8988T (cell line): ENCODE results near the gene KCNAB2.
"Not testable (repeated sequence)": the region's sequence is repeated elsewhere in the genome, so short reads cannot be mapped to it uniquely, and the experiment has no call there.

Experiments
- DNase-seq: peaks from one replicate; pipeline ENCODE4 v3.0.0; 2011

Gene KCNAB2

DNA sequence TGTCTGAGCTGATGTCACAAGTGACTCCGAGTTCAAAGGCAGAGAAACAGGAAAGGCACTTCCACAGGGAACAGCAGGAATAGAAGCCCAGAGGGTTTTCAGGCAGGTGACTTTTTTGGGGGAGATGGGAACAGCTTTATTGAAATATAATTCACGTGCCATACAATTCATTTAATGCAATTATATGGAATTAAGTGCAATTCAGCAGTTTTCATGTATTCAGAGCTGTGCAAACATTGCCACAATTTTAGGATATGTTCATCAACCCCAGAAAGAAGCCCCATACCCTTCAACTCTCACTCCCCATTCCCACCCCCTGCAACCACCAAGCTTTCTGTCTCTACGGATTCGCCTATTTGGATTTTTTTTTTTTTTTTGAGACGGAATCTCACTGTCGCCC lies 17.0 kb downstream of the KCNAB2 start:
- no peak for DNase-seq

DNA sequence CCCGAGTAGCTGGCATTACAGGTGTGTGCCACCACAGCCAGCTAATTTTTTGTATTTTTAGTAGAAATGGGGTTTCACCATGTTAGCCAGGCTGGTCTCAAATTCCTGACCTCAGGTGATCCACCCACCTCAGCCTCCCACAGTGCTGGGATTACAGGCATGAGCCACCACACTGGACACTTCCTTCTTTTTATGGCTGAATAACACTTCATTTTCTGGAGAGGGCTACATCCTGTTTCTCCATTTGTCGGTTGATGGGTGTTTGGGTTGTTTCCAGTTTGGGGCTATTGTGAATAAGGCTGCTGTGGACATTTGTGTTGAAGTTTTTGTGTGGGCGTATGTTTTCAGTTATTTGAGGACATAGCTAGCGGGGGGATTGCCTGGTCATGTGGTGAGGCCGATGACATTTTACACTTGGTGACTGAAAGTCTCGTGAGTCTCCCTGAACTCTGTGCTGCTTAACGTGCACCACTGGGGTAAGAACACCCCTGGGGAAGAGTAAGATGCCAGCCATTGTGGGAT lies 17.9 kb downstream of the KCNAB2 start:
- not testable (repeated sequence) for DNase-seq

DNA sequence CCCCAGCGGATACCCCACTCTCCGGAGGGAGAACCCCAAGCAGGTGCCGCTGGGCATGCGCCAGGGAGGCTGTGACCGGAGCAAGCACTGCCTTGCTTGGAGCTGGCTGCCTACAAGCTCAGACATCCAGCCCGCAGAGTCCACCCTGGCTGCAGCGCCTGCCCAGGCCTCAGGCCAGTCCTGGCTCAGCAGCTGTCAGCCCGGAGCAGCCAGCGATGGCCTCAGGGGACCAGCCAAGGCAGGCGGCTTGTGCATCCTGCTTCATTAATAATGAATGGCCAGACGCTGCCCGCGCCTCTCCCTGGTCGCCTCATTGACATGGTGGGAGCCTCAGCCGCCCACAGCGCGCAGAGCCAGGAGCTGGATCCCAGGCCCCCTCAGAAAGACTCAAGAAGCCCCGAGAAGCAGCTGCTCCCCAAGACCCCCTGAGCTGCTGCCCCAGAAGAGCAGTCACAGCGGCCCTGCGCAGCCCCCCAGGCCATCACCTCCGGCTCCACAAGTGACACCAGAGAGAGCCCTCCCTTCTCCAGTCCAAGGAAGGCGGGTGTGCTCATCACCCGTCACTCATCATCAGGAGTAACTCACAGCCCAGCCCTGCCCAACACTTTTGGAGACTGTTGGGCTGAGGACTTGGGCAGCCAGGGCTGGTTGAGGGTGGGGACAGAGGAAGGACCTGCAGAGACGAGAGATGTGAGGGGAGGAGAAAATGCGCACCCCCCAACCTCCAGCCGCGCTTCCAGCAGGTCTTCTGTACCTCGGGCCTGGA lies 19.6 kb downstream of the KCNAB2 start:
- no peak for DNase-seq

DNA sequence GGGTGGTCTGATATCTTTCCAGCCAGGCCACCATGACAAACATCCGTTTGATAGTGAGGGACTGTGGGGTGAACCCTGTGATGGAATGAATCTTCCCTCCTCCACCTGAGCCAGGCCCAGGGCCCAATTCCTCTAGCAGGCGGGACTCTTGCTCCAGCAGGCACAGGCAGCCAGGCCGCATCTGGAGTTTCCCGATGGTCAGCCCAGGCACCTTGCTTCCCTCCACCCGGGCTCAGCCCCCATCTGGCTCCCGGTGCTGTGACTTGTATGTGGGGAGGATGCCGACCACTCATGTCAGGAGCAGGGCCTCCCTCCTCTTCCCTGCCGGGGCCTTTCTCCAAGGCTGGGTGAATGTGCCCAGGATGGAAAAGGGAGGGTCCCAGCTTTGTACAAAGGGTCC lies 21.0 kb downstream of the KCNAB2 start:
- DNase-seq, result no peak

GRCh38 chr1:6068073-6068472 lies 22.4 kb downstream of the KCNAB2 start:
- DNase-seq, result no peak

- no peak for DNase-seq
These were observed 23.2 kb downstream of the KCNAB2 start for GRCh38 chr1:6068932-6069331.

- no peak for DNase-seq
These were observed 23.9 kb downstream of the KCNAB2 start for GRCh38 chr1:6069573-6069972.

DNA sequence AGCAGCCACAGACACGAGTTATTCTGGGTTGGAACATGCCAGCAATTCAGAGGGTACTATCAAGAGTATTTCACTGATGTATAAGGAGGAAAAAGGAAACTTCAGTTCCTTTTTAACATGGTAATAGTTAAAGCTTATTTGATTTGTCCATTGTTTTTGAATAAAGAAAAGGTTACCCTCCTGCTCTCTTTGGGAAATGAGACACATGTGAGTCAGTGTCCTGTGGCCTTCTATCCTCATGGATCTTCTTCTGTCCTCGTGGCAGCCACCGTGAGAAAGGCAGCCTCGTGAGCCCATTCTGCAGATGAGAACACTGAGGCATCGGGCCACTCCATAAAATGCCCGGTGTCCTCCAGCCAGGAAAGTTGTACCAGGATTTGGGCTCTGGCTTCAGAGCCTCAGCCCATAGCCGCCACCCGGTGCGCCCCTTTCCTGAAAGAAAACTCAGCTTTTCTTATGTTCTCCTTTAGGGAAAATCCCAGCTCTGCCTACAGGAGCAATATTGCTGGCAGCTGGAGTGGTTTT lies 24.8 kb downstream of the KCNAB2 start:
- DNase-seq, result no peak

GRCh38 chr1:6071219-6071618 lies 25.5 kb downstream of the KCNAB2 start:
- no peak for DNase-seq

GRCh38 chr1:6072774-6073479 lies 27.2 kb downstream of the KCNAB2 start:
- DNase-seq, result no peak

- DNase-seq, result no peak
These were observed 27.9 kb downstream of the KCNAB2 start for GRCh38 chr1:6073480-6074053.

GRCh38 chr1:6074192-6074901 lies 28.7 kb downstream of the KCNAB2 start:
- DNase-seq, result no peak

GRCh38 chr1:6075748-6076147 lies 30.1 kb downstream of the KCNAB2 start:
- DNase-seq, result no peak

DNA sequence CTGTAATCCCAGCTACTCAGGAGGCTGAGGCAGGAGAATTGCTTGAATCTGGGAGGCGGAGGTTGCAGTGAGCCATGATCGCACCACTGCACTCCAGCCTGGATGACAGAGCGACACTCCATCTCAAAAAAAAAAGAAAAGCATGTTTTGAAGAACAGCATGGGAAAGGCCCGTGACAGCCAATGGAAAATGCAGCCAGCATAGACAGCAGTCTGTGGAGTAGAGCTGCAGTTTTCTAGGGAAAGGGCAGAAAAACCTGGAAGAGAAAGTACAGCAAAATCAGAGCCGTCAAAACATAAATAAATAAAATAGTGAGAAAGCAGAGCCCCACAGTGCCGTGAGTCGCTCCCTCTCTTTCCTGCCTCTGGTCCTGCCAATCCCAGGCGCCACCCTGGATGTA lies 31.4 kb downstream of the KCNAB2 start:
- DNase-seq, result not testable (repeated sequence)

DNA sequence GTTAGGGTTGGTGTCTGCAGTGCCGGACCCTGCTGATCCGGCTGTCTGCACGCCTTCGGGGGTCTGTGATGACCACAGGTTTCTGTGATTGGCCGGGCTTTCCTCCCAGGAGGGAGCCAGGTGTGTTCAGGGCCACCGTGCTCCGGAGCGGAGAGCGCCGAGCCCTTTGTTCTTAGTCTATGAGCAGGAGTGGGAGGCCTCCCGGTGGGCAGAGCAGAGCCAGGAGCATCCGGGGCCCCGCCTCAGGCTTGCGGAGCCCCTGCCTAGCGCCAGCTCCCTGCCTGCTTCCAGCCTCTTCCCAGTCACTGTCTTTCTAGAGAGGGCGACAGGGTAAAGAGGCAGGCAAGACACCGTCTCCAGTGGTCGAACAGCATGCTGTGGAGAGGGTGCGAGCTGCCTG lies 31.8 kb downstream of the KCNAB2 start:
- DNase-seq, result no peak

DNA sequence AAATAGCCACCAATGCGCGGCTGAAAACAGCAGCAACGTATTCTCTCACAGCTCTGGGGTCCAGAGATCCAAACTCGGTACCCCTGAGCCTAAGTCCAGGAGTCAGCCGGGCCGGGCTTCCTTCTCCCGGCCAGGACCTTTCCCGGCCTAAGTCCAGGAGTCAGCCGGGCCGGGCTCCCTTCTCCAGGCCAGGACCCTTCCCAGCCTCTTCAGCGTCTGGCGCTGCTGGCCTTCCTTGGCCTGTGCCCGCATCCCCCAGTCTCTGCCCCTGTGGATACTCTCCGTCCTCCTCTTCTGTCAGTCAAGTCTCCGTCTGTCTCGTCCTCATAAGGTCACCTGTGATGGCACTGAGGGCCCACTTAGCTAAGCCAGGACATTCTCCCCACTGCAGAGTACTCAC lies 32.2 kb downstream of the KCNAB2 start:
- DNase-seq, result no peak

- DNase-seq, result no peak
These were observed 34.8 kb downstream of the KCNAB2 start for GRCh38 chr1:6080469-6080868.

DNA sequence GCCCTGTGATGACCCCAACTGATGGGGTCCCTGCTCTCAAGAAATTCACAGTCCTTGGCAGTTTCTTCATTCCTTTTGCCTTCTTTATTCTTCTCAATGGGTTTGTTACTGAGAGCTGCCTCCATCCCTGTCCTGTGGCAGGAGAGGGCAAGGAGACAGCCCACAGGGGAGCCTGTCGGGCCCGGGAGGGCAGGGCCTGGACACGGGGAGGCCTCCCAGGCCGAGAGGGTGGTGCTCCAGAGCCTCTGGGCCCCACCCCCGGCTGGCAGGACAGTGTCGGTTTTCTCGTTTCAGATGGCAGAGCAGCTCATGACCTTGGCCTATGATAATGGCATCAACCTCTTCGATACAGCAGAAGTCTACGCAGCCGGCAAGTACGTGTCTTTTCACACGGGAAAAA lies 36.2 kb downstream of the KCNAB2 start:
- DNase-seq, result no peak

DNA sequence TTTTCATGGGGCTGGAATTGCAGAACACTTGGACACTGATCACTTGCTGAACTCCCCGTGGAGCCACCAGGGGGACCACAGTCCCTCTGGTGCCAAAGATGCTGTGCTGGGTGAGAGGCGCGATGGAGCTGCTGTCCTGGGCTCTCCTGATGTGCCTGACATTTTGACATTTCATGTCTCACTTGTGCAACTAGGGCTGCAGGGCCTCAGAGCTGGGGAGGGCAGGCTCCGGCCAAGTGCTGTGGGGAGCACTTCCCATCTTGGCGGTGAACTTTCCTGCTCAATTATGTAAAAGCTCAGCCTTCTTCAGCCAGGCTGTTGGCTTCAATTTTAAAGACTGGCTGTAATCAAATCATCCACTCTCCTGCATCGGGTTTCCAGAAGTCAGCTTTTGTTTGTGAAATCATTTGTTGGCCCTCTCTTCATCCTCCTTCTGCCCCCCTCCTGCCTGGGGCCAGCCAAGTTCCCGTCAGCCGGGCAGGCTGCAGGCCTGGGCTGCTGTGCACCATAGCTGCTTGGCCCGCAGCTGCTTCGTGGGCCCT lies 36.8 kb downstream of the KCNAB2 start:
- DNase-seq, result peak; percentile 58

GRCh38 chr1:6083385-6083784 lies 37.7 kb downstream of the KCNAB2 start:
- DNase-seq, result no peak

DNA sequence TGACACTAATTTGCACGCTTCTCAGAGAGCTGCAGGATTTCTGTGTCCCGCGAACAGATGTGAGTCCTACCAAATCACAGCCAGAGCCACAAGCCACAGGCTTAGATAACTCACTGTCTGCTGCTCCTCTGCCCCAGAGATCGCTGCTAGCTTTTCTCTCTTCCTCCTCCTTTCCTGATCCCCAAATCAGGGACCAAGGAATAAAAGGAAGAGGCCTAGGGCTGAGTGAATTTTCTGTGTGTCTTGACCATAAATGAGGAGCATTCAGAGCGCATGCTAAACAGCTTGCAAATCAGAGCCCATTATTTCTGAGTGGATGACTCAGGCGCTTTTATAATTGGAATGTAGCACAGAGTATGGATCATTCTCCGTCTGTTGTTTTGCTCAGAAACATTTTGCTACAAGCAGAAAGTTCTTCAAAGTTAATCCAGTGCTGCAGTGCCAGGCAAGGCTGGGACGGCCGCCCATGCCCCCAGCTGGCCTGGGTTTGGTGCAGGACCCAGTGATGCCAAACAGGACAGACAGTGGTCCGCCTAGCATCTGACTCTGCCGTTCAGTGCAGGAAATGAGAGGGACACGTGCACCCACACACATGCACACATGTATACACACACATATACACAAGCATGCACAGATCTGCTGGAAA lies 38.2 kb downstream of the KCNAB2 start:
- no peak for DNase-seq

DNA sequence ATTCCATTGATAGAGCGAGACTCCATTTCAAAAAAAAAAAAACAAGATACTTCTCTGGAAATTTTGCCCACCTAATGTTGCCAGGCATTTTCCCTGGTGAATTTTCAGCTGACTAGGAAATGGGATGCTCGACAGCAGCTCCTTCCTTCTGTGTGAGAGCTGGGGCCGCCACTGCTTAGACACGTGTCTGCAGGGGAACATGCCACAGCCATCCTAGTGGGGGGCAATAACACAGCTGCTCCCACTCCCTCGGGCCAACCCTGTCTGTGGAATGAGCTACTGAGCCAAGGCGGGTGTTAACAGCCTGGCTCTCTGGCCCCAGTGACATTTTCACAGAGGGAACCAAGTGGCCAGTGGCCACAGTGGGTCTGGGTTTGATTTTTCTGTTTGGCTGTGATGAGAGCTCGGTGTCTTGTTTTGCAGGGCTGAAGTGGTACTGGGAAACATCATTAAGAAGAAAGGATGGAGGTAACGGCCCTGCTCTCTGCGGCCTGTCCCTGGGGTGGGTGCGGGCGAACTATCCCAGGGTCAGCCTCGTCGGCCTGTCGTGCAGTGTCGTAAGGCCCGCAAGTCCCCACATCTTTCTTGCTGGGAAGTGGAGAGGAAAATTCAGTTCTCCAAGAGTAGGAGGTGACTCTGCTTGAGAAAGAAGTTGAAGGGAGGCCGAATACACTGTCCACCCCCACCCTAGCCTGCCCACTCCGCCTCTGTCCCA lies 39.2 kb downstream of the KCNAB2 start:
- no peak for DNase-seq
